Measurements from ENCODE around the gene SAMD14.
A peak's percentile ranks its signal among the peaks of the same experiment; 100 is the strongest.

Gene SAMD14

DNA sequence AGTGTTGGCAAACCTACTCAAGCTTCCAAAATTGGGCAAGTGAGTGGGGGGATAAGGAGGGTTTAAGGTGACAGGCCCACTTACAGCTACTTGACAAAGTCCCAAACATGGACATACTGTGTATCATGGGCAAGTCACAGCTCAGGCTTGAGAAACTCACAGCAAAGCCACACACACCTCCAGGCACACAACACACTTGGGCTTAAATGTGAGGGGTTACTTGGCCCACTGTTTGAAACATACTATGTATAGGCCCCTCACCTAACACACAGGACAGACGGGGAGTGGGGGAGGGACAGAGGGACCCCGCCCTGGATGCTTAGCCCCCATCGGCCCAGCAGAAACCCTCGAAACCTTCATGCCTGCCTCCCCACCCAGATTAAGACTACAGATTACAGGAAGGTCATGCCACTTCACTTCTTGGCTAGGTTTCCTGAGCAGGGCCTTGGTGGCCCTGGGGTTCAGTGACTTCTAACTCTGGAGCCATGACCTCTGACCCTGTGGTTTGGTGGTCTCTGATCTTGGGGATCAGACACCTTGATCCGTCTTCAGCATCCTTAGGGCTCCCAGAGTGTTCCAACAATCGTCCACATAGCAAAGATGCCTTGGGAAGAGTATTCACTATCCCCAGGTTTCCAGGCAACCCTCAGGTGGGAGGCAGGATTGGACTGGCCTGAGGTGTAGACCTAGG is 2.3 kb upstream of the SAMD14 start:
- no peak for DNase-seq

- peak in 1 of 2 experiments; percentile 26 for DNase-seq
Observed at GRCh38 chr17:50130559-50131305, 772 bp upstream of the SAMD14 start.

- no peak for DNase-seq
Observed at GRCh38 chr17:50129353-50129727, 620 bp downstream of the SAMD14 start.

DNA sequence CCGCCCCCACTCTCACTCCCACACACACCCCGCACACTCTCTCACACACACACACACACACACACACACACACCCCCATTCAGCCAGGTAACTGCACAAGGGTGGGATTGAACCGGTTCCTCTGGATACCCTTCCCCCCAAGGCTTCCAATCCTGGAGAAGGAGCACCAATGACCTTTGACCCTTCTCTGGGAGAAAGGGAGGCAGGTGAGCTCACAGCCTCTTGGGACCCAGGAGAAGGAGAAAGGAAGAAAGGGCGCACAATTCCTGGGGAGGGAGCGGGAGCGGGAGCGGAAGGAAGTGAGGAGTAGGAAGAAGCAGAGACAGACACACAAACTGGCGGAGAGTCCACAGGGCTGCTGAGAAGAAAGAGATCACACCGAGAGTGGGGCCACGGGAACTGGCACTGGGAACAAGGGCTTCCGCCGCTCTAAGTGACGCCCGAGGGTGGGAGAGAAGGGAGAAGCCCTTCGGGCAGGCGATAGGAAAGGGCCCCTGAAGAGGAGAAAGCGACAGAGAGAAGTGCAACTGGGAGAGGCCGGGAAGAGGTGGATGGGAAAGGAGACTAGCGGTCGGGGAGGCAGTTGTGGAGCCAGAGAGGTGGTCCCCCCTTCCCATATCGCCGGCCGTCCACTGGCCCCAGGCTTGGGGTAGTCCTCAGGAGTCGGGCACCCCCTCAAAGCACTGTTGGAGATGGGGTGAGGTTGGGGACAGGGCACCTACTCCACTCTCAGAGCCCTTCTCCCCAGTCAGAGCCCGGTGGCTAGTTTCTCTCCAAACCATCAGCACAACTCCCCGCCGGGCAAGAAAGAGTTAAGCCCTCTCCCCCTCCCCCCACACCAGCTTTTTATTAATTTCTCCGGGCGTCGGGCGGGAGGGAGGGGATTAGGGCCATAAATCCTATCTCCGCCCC is 1.3 kb downstream of the SAMD14 start:
- DNase-seq: no peak

DNA sequence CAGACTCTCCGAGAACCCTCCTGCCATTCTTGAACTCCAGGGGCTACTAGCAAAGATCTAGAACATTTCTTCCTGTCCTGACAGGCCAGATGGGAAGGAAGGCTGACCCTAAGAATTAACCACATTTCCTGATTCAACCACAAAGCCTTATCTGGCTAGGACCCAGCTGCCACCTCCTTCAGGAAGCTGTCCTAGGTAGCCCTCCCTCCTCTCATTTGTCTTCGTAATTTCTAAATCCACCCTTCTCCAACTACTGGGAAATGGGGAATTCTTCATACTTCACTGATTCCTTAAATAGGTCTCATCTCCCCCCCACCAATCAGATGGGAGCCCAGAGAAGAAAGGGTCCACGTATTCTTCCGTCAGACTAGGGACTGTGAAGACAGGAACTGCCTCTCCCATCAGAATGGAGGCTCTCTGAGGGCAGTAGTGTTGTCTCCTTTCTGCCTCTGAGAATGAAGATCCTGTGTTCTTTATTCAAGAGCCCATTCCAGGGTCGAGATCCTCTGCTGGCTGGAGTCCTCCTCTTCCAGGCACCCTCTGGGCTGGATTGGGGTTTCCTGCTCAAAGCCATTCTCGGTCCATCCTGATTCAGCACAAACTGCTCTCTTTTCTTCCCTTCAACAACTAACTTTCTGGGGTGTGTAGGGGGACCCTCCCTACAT is 2.1 kb downstream of the SAMD14 start:
- DNase-seq: no peak

DNA sequence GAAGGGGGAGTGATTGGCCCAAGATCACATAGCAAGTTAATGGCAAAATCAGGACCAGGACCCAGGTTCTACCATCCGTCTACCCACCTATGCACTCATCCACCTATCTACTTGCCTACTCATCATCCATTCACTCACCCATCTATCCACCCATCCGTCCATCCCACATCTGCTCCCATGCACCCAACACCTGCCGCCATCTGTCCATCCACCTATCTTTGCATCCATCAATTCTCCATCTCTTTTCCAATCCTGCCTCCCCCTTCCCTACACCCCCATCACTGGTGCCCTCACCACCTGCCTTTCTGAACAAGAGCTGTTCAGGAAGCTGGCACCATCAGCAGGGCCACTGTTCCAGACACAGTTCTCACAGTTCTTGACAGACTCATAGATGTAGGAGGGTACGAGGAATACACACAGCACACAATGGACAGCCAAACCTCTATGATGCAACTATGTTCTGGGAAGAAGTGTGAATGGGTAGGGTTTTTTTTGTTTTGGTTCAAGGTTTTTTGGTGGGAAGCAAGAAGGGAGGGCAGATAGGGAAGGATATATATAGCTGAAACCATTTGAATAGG is 4.5 kb downstream of the SAMD14 start:
- DNase-seq: no peak

DNA sequence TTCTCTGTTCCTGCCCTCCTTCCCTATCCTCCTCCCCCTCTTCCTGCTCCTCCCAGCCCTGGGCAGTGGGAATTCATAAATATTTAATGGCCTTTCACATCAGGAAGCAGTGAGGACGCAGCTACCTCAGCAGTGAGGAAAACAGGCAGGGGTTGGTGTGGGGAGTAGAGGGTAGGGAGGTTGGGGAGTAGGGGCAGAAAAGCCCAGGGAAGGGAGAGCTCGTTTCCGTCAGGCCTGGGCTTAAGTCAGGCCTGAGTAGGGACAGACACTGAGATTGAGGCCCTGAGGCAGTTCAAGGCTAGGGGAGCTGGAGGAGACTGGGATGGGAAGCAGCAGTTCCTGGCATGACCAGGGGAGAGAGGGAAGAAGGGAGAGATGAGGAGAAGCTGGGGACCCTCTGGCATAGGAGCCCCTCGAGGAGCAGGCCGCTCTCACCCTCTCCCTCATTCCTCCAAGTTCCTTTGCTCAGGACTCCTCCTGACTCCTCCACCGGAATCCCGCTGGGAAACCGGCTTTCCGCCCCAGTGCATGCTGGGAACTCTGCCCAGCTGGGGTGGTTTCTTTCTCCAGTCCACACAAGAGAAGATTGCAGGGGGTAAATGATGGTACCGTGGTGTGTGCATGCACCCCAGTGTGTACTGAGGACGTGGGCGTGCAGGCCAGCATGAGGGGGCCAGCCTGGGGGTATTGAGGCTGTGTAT is 6.2 kb downstream of the SAMD14 start:
- no peak for DNase-seq

- no peak for DNase-seq
Observed at GRCh38 chr17:50122945-50123344, 7.0 kb downstream of the SAMD14 start.

DNA sequence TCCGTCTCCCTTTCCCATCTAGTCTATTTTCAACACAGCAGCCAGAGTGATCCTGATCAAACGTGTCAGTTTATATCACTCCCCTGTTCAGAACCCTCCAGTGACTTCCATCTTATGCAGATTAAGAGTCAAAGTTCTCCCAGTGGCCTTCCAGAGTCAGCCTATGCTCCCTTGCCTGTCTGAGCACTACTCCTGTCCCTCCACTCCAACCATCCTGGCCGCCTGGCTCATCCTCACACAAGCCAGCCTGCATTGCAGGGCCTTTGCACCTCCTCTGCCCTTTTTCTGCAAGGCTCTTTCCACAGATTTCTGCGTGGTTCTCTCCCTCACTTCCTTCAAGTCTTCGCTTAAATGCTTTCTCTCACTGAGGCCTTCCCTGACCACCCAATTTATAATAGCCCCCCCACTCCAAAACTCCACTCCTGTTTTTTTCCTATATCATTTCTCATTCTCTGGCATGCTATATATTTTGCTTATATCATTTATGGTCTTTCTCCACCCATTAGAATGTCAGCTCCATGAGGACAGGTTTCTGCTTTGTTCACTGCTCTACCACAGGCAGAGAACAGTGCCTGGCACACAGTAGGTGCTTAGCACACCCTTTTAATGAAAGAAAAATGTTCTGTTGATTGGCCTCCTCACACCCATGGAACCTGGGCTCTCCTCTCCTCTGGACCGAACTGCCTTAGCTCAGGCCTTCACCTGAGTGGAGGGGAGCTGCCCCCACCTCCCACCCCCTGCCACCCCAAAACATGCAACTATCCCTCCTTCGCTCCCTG is 9.3 kb downstream of the SAMD14 start:
- no peak for DNase-seq

DNA sequence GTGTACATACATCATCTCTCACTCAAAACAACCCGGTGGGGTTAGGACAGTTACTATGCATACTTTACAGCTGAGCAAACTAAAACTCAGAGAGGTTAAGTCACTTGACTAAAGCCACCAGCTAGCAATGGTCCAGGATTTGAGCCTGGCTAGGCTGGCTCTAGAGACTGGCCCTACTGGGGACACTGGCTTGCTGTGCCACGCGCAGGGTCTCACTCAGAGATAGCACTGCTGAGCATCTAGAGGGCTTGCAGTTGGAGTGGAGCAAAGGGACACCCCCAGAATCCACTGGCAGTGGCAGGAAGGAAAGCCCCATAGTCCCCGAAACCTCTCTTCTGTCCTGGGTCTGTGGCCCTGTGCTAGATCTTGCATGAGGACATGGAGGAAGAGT is 11.1 kb downstream of the SAMD14 start:
- DNase-seq: no peak

- peak in 1 of 2 experiments; percentile 45 for DNase-seq
Observed at GRCh38 chr17:50118076-50118827, 11.7 kb downstream of the SAMD14 start.

GRCh38 chr17:50117202-50118051 is 12.5 kb downstream of the SAMD14 start:
- no peak for DNase-seq

- DNase-seq: no peak
Observed at GRCh38 chr17:50115756-50116155, 14.2 kb downstream of the SAMD14 start.

- no peak for DNase-seq
Observed at GRCh38 chr17:50114849-50115357, 15.1 kb downstream of the SAMD14 start.

DNA sequence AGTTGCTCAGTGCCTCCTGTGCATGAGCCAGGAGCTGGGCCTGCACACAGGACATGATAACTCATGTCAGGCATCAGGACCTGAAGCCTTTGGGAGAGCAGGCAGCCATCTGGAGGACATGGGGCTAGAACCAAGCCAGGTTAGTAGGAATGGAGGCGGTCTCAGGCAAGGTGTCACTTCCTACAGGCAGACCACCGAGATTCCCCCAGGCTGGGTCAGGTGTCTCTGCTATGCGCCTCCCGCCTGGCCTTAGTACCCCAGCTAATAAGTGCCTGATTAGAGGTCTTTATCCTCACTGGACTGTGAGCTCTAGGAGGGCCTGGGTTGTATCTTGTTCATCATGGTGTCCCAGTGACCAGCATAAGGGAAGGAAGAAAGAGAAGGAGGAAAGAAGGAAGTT is 15.6 kb downstream of the SAMD14 start:
- DNase-seq: no peak

GRCh38 chr17:50113624-50114320 is 16.2 kb downstream of the SAMD14 start:
- DNase-seq: no peak

DNA sequence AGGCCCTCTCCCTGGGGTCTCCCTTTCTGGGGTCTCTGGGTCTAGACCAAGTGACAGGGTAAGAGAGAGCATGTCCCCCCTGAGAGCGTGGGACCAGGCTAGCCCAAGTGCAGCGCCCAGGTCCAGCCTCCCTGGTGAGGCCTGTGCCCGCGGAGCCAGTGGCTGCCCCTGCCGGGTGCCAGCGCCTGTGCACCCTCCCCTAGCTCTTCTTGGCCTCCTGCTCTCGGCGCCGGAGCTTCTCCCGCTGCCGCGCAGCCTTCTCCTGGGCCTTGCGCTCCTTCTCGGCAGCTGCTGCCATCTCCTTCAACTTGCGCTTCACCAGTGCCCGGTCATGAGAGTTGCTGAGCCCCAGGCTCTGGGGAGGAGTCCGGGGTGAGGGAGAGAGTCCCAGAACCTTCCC is 17.3 kb downstream of the SAMD14 start:
- no peak for DNase-seq

Measured in cerebellar nuclear complex (tissue), 1 donor.